T-helper 1 cell treated with Interleukin-12 subunit alpha and Interleukin-12 subunit beta and Interleukin-4 antibody, amounts not matched to agents 30 ng/mL and 1 ng/mL, for 36 hours (primary cell): ENCODE data around the gene OLAH. TPM values are rescaled to one million over a fixed set of nuclear protein-coding genes. Genes with fewer than 3 reads are reported as not detected.
"Not testable (repeated sequence)": the region's sequence is repeated elsewhere in the genome, so short reads cannot be mapped to it uniquely, and the experiment has no call there.

Experiments
- intact Hi-C: fragments of 100-400 bp; cut with micrococcal nuclease; formaldehyde crosslinking; loops from one replicate; pipeline ENCODE4 v1.15.1; 2024
- total RNA-seq: library from RNA; stranded (reverse); gene quantifications from 2 replicates; pipeline ENCODE4 v1.2.3, GENCODE V29; 2022

The OLAH gene
- total RNA-seq, result 2.9 and 3.4 TPM in 2 replicates

DNA sequence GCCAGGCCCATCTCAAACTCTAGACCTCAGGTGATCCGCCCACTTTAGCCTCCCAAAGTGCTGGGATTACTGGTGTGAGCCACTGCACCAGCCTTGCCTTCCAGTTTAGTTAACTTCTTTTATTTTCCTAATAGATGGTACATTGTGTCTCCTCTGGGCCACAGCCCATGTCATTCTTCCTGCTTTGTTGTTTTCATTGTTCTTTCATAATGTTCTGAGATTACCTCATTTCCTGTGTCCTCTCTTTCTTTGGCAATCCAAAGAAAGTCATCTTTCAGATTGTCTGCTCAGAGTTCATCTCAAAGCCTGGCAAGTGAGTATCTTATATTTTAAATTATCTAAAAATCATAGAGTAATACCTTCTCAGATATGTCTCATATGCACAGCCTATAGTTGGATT lies at the start of gene OLAH:
Gene OLAH (plus strand): TSS at position 270 of the 400 bp plus-strand sequence. CDS start 3,346 bp downstream, outside the sequence.
- intact Hi-C loops, result no loop called here

DNA sequence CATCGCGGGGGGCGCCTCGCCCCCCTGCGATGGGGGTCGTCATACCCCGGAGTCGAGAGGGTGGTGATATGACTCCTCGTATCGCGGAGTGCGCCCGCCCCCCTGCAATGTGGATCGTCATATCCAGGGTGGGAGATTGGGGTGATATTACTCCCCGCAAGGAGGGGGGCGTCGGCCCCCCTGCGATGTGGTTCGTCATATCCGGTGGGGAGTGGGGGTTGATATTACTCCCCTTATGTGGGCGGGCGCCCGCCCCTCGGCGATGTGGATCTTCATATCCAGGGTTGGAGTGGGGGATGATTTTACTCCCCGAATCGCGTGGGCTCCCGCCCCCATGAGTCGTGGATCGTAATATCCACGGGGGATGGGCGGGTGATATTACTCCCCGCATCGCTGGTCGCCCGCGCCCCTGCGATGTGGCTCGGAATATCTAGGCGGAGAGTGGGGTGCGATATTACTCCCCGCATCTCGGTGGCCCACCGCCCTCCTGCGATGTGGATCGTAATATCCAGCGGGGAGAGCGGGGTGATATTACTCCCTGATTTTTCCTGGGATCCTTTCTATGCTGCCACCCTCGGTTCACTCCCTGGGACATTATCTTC lies 47.7 kb upstream of the OLAH start:
- intact Hi-C loops, result no loop called here

DNA sequence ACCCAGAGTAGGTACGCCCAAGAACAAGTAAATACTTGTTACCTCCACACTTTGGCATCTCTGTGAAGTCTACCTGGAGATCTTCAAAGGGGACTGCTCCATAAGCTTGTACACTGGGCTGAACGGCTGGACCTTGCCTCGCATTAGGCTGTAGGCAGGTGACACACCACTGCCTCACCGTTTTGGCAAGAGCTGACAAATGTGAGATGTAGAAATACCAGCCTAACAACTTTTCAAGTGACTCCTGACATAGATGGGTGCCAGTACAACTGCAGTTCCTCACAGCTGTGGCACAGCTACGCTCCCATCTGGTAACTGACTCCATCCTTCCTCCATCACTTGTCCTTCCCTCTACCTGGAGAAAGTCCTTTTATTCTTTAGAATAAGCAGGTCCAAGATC lies 30.2 kb upstream of the OLAH start:
- intact Hi-C loops, result not testable (repeated sequence)

DNA sequence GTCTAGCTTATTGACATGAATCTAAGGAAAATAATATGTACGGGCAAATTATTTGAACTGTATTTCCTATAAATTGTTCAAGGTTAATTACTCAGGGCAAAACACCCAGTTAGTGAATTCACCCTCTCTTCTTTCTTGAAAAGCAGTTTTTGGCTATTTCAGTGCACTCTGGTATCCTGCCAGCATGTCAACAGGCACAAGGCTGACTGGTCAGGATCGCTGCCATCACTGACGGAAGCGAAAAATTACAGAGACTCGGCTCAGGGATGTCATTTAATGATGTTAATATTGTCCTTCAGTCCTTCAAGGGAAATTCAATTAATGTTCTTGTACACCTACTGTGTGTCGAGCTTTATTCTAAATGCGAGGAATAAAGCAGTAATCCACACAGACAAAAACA lies 28.3 kb upstream of the OLAH start:
- intact Hi-C loops, result no loop called here

DNA sequence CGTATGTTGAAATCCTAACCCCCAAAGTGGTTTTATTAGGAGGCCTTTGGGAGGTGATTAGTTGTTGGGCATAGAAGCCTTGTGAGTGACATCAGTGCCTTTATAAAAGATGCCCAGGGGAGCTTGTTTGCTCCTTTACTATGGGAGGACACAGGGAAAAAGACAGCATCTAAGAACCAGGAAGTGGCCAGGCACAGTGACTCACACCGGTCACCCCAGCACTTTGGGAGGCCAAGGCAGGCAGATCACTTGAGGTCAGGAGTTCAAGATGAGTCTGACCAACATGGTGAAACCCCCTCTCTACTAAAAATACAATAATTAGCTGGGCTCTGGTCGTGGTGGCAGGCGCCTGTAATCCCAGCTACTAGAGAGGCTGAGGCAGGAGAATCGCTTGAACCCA lies 22.8 kb upstream of the OLAH start:
- intact Hi-C loops, result not testable (repeated sequence)

DNA sequence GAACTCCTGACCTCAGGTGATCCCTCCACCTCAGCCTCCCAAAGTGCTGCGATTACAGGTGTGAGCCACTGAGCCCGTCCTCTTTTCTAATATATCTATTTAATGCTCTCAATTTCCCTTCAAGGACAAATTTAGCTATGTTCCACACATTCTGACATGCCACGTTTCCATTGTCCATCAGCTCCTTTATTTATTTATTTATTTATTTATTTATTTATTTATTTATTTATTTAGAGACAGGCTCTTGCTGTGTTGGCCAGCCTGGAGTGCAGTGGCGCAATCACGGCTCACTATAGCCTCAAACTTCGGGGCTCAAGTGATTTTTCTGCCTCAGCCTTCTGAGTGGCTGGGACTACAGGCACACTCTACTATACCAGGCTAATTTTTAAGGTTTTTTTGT lies 20.7 kb upstream of the OLAH start:
- intact Hi-C loops, result not testable (repeated sequence)

DNA sequence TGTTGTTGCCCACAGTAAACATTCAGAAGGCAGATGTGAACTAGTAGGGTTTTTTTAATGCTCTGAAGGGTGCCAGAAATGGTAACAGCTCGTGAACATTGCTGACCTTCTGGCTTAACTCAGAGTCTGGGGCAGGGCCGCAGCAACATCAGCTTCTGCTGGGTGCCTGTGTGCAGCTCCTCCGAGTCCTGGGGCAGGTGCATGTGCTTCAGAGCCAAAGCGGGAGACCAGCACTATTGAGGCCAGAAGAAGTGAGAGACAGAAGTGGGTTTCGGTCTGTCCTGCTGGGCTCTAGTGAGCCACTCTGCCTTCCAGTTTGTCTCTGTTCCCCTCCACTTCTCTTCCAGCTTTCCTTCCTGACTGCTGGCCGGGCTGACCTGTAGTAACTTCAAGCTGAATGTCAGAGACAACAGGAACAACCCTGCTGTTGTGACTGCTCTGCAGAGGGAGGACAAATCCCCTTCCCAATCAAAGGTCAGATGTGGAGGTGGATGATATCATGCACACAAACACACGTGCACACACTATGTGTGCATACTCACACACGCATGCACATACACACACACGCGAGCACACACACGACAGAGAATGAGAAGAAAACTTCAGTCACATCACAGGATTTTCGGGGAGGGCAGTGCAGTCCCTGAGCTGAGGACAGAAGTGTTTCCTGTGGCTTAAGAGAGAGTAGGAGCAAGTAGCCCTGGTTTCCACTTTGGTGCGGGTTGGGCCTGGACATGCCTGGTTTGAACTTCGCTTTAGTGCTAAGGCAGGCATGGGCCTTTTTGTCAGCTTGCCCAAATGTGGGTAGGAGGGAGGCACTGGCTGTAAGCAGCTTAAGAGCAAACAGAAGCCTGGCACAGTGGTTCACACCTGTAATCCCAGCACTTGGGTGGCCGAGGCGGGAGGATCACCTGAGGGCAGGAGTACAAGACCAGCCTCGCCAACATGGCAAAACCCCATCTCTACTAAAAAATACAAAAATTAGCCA lies 19.4 kb upstream of the OLAH start:
- intact Hi-C loops, result not testable (repeated sequence)

DNA sequence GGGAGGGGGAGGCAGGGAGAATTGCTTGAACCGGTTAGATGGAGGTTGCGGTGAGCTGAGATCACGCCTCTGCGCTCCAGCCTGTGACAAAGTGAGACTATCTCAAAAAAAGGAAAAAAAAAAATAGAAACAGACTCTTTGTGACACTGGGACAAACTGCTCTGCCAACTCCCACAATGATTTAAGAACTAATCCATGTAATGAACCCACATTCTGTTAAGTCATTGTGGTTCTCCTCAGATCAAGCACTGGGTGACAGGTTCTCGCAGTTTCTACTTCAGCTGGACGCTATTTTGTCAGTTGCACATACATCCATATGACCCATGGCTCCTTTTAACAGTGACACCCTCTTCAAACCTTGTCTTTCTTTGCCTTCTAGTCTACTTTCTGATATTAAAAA lies 18.7 kb upstream of the OLAH start:
- intact Hi-C loops, result not testable (repeated sequence)

DNA sequence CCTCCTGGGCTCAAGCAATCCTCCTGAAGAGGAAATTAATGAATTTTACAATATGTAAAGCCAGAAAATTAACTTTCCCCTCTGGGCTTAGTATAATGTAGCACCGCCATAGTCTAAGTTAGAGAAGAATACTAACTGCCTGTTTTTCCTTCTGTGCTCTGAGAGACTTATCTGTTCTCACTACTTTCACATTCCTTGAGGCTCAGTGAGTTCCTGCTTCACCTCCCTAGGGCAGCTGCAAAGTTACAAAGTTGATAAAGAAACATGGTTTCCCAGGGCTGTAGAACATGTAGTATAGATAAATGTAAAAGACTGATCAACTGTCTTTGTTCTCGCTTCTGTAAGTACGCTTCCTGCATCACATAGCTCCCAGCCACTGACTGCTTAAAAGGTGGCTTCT lies 16.0 kb upstream of the OLAH start:
- intact Hi-C loops, result no loop called here

DNA sequence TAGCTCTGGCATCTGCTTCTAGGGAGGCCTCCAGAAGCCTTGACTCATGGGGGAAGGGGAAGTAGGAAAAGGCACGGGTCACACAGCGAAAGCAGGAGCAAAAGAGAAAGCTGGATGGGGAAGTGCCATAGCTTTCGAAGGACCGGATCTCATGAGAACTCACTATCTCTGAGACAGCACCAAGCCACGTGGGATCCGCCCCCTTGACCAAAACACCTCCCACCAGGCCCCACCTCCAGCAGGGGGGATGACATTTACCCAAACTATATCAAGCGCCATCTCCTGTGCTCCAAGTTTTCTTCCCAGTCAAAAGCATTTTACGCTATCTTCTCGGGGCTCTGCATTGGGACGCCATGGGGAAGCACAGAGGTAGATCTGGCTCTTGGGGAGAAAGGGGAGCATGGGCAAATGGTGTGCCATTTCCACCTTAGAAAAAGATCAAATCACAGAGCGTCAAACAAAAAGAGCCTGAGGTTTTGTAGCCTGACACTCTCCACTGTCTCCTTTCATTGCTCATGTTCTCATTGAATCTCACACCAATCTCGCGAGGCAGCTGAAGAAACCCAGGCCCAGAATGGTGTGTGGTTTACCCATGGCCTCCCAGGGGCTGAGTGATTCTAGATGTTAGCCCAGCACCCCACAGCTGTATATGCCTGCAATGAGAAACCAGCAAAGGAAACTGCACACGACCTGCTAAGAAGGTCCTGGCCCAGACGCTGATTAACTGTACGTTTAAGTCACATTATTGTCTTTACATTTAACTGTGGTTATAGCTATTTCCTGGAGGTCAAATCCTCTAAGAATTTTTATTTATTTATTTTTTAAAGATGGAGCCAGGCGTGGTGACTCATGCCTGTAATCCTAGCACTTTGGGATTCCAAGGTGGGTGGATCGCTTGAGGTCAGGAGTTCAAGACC lies 8.1 kb upstream of the OLAH start:
- intact Hi-C loops, result no loop called here

DNA sequence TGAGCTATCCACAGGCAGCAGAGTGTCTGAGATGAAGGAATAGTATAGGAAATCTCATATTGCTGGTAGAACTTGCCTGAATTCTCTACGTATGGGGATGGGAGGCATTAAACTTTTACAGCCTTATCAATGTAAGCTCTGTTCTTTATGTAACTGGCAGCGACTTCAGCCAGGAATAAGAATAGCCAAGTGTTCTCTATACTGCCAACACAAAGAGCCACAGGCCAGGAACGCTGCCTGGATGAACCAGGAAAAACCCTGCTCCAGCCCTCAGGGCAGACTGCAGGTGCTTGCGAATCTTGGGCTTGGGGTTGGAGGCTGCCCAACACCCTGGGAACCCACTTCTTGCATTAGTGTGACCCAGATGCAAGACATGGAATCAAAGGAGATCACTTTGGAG lies 6.1 kb upstream of the OLAH start:
- intact Hi-C loops, result no loop called here

DNA sequence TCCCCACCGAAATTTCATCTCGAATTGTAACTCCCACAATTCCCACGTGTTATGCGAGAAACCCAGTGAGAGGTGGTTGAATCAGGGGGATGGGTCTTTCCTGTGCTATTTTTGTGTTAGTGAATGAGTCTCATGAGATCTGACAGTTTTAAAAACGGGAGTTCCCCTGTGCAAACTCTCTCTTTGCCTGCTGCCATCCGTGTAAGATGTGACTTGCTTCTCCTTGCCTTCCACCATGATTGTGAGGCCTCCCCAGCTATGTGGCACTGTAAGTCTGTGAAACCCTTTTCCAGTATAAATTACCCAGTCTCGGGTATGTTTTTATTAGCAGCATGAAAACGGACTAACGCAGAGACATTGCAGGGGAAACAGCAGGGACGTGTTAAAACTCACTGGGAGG lies 5.3 kb upstream of the OLAH start:
- intact Hi-C loops, result no loop called here

DNA sequence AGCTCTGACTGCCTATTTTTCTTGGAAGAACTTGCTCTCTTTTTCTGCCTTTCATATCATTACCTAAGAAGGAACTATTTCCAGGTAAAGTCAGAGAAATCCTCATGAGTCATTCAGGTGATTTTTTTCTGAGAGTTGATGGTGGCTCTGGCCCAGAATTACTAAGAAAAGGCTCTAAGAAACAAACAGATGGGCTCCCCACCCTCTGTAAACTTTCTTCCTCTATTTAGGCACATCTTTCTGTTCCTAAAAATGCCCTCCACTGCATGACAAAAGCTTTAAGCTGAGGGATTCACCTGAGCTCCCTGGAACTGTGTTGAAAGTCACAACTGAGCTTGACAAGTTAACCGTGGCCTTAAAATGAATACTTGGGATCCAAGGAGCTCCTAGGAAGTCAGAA lies 1.6 kb downstream of the OLAH start:
- intact Hi-C loops, result no loop called here

DNA sequence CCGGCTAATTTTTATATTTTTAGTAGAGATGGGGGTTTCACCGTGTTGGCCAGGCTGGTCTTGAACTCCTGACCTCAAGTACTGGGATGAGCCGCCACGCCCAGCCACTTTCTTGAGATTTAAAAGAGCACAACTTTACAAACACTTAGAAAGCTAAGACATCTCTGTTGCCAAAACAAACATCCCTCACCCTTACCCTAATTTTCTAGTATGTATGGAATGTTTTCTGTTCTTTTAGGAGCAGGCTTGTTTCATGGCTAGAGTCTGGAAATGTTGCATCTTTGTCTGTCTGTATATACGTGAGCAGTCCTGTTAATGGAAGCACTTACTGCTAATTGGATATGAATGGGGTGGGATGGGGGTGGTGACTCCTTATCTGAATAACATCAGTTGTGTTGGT lies 2.9 kb downstream of the OLAH start:
- intact Hi-C loops, result no loop called here

DNA sequence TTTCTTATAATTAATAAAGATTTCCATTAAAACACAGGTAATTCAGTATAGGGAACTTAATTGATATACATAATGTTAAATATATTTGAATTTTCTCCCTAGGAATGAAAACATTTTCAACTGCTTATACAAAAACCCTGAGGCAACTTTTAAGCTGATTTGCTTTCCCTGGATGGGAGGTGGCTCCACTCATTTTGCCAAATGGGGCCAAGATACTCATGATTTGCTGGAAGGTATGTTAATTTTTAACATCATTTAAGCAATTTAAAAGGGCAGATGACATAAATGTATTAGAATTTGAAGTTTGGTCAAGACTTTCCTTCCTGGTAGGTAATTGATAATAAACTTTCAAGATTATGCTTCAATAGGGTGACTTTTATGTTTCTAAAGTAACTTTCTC lies 5.8 kb downstream of the OLAH start:
- intact Hi-C loops, result no loop called here

DNA sequence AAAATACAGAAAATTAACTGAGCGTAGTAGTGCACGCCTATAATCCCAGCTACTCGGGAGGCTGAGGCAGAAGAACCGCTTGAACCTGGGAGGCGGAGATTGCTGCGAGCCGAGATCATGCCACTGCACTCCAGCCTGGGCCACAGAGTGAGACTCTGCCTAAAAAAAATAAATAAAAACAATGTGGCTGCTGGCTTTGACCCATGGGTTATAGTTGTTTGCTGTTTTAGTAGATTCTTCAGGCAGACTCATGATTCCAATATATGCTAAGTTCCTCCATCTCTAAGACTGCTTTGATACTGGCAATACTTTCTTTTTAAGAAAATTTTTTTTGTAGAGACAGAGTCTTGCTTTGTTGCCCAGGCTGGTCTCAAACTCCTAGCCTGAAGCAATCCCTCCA lies 8.4 kb downstream of the OLAH start:
- intact Hi-C loops, result no loop called here

DNA sequence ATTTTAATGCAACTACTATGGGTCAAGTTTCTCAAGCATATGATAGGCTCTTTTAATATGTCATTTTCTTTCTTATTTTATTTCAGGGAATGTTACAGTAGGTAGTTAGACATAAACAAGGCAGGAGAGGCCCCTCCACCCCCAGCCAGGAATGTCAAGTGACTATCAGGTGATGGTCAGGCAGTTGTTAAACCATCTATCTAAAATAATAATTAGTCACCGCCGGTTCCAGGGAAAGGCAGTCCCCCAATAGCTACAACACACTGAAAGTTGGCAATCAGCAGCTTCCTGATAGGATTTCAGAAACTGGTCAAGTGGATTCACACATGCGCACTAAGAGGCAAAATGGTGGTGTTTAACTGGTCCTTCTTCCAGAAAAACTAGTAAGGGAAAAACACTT lies 9.3 kb downstream of the OLAH start:
- intact Hi-C loops, result no loop called here

DNA sequence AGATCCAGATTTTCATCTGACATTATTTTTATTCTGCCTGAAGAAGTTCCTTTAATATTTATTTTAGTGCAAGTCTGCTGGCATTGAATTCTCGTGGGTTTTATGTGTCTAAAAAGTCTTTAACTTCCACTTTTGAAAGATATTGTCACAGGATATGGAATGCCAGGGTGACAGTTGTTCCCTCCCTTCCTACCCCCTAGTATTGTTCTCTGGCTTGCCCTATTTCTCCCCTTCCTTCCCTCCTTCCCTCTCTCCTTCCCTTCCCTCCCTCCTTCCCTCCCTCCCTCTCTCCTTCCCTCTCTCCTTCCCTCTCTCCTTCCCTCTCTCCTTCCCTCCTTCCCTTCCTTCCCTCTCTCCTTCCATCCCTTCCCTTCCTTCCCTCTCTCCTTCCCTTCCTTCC lies 14.9 kb downstream of the OLAH start:
- intact Hi-C loops, result no loop called here

DNA sequence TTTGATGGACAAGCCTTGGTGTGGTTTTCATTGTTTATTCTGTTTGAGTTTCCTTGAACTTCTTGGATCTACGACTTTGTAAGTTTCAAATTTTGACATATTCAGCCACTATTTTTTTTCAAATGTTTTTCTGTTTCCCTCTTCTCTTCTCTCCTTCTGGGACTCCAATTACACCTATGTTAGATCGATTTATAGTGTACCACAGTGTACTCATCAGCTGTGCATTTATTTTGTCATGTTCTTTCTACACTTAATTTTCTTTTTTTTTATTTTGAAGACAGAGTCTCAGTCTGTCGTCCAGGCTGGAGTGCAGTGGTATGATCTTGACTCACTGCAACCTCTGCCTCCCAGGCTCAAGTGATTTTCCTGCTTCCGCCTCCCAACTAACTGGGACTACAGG lies 16.2 kb downstream of the OLAH start:
- intact Hi-C loops, result no loop called here

DNA sequence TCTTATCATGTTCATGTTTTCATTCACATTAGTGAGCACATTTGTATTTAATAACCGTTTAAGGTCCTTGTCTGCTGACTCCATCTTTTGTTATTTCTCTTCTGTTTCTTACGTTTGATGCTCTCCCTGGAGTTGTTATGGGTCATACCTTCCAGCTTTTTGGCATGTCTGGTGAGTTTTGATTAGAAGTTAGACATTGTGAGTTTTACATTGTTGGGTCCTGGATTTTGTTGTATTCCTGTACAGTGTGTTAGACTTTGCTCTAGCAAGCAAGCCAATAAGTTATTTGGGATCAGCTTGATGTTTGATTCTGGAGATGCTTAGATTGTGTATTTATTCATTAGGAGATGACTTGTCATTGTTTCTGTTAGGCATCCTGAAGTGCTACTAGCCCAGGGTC lies 16.9 kb downstream of the OLAH start:
- intact Hi-C loops, result no loop called here

DNA sequence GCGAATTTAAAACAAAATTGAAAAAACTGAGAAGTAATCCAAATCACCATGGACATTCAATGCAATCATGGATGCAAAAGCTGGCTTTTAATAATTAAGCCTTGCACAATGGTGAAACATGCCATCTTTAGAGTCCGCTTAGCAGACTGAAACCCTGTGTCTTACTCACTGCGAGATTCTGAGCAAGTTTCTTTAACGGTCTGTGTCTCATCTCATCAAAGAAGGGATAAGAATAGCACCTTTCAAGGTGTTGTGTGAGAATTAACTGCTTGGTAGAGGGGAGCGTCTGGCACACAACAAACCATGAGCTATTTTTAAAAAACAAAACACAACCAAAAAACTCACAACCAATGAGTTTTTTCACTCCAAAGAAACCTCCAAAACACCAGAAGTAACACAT lies 23.4 kb downstream of the OLAH start:
- intact Hi-C loops, result no loop called here

DNA sequence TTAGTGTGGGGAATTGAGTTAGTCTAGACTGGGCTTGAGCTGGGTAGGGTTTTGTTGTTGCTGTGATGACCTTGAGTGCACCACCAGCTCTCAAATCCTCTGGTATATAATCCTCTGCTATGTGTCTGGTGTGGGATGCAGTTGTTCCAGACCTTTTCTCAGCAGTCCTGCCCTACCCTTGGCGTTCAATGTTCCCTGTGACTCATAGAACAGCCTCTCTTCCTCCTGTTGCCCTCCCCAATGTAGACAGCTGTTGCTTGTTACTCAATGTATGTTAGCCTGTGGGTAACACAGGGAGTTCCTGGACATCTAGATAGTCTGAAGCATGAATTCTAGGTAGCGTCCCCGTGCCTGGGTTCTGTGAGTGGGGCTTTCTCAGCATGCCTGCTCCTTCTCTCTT lies 25.1 kb downstream of the OLAH start:
- intact Hi-C loops, result no loop called here
